ENCODE data around the gene ADGRV1.

DNA sequence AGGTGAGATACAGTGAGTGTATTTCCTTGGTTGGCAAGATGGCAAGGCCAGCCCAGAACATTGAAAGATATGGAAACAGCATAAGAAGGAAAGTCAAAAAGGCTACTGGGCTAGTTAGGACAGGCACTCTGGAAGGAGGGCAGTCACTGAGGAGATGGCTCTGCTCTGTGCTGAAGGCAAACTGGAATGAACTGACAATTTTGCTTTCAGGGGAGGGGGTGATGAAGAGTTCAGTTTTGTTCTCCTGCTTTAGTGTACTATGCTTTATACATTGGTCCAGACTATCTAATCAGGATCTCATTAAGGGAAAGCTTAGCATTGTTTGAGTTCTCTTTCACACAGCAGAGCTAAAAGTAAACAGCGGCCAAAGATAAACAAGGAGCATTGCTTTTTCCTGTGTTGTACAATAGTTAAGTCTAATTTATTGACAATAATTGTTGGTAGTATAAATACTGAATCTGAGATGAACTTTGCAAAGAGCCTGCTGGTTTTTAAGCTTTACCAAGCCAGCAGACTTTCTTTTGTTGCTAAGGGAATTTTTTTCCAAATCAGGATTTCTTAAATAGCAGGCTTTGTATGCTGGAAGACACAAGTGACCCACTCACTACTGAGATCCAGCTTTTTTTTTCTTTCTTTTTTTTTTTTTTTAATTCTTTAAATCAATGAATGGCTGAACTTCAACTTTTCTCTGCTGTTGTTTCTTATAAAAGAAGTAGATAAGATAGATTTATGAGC lies 469.0 kb downstream of the ADGRV1 start:
- TF ChIP-seq, protein P1, sequence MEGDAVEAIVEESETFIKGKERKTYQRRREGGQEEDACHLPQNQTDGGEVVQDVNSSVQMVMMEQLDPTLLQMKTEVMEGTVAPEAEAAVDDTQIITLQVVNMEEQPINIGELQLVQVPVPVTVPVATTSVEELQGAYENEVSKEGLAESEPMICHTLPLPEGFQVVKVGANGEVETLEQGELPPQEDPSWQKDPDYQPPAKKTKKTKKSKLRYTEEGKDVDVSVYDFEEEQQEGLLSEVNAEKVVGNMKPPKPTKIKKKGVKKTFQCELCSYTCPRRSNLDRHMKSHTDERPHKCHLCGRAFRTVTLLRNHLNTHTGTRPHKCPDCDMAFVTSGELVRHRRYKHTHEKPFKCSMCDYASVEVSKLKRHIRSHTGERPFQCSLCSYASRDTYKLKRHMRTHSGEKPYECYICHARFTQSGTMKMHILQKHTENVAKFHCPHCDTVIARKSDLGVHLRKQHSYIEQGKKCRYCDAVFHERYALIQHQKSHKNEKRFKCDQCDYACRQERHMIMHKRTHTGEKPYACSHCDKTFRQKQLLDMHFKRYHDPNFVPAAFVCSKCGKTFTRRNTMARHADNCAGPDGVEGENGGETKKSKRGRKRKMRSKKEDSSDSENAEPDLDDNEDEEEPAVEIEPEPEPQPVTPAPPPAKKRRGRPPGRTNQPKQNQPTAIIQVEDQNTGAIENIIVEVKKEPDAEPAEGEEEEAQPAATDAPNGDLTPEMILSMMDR (IDR thresholded peaks at IDR 0.05; ENCODE audit: insufficient read depth, low read length): no peak
- no peak for TF ChIP-seq POLR2AphosphoS5 (IDR thresholded peaks at IDR 0.05; ENCODE audit: low read depth)
- TF ChIP-seq SPI1 (IDR thresholded peaks at IDR 0.05; ENCODE audit: borderline replicate concordance, low read depth): no peak
- no peak for TF ChIP-seq REST (IDR thresholded peaks at IDR 0.05; ENCODE audit: insufficient replicate concordance, low read depth)

All from HL-60 (cell line).